HL-60 (cell line): ENCODE results near the gene PUDP.
A peak's percentile ranks its signal among the peaks of the same experiment; 100 is the strongest.

ENCODE experiments used
- DNase-seq, 2 experiments: peaks; one replicate each; pipeline ENCODE4 v3.0.0-alpha.2; 2010 to 2020; ENCODE audit warnings: low read depth in 1 of 2, low spot score in 1 of 2
- H3K27ac ChIP-seq: fragments of 250-450 bp; sonication (Bioruptor Pico); replicated peaks from 2 replicates; pipeline ENCODE4 v1.5.1; 2020; ENCODE audit warnings: mild to moderate bottlenecking, moderate library complexity
- H3K27me3 ChIP-seq: fragments of 250-450 bp; sonication (Bioruptor Pico); 2 replicates; pipeline ENCODE4 v1.5.1; 2021; ENCODE audit warnings: mild to moderate bottlenecking, moderate library complexity; ENCODE audit not compliant: insufficient read depth, poor library complexity, severe bottlenecking
- H3K4me3 ChIP-seq: replicated peaks from 2 replicates; pipeline ENCODE4 v1.5.1; 2011; ENCODE audit warnings: mild to moderate bottlenecking, control low read depth, low read length; ENCODE audit not compliant: insufficient read depth
- GABPA ChIP-seq: IDR thresholded peaks from 2 replicates; pipeline ENCODE4 v1.6.1; 2012; ENCODE audit warnings: low read depth
- POLR2AphosphoS5 ChIP-seq: IDR thresholded peaks from 2 replicates; pipeline ENCODE4 v1.6.1; 2012; ENCODE audit warnings: low read depth
- SPI1 ChIP-seq: IDR thresholded peaks from 2 replicates; pipeline ENCODE4 v1.6.1; 2012; ENCODE audit warnings: low read depth, mild to moderate bottlenecking, borderline replicate concordance
- TF ChIP-seq, protein P1 (sequence below): IDR thresholded peaks from one replicate; pipeline ENCODE4 v1.5.1; 2011; ENCODE audit warnings: low read length, control low read depth, inconsistent platforms; ENCODE audit not compliant: insufficient read depth
- TF ChIP-seq, protein P2 (sequence below): IDR thresholded peaks from 2 replicates; pipeline ENCODE4 v1.6.1; 2012; ENCODE audit warnings: low read depth; ENCODE audit not compliant: insufficient replicate concordance

Gene PUDP

DNA sequence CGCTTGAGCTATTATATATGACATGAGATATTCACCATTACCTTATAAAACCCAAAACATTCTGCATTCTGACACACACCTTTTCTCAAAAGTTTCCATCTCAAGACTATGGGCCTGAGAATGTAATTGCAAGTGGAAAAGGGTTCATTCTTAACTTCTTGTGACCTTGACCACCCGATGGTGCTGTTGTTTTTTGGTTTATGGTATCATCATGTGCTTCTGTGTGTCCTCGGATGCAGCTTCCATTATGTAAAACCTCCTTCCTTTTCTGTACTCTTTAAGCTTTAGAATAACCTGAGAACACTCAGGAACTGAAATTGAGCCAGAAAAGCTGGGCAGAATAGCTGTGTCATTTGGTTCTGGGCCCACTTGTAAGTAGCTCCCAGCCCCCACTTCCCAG lies 16.2 kb upstream of the PUDP start:
- TF ChIP-seq, protein P1, sequence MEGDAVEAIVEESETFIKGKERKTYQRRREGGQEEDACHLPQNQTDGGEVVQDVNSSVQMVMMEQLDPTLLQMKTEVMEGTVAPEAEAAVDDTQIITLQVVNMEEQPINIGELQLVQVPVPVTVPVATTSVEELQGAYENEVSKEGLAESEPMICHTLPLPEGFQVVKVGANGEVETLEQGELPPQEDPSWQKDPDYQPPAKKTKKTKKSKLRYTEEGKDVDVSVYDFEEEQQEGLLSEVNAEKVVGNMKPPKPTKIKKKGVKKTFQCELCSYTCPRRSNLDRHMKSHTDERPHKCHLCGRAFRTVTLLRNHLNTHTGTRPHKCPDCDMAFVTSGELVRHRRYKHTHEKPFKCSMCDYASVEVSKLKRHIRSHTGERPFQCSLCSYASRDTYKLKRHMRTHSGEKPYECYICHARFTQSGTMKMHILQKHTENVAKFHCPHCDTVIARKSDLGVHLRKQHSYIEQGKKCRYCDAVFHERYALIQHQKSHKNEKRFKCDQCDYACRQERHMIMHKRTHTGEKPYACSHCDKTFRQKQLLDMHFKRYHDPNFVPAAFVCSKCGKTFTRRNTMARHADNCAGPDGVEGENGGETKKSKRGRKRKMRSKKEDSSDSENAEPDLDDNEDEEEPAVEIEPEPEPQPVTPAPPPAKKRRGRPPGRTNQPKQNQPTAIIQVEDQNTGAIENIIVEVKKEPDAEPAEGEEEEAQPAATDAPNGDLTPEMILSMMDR = no peak
- no peak for TF ChIP-seq SPI1
- TF ChIP-seq POLR2AphosphoS5 = no peak
- TF ChIP-seq GABPA = no peak
- TF ChIP-seq, protein P2, sequence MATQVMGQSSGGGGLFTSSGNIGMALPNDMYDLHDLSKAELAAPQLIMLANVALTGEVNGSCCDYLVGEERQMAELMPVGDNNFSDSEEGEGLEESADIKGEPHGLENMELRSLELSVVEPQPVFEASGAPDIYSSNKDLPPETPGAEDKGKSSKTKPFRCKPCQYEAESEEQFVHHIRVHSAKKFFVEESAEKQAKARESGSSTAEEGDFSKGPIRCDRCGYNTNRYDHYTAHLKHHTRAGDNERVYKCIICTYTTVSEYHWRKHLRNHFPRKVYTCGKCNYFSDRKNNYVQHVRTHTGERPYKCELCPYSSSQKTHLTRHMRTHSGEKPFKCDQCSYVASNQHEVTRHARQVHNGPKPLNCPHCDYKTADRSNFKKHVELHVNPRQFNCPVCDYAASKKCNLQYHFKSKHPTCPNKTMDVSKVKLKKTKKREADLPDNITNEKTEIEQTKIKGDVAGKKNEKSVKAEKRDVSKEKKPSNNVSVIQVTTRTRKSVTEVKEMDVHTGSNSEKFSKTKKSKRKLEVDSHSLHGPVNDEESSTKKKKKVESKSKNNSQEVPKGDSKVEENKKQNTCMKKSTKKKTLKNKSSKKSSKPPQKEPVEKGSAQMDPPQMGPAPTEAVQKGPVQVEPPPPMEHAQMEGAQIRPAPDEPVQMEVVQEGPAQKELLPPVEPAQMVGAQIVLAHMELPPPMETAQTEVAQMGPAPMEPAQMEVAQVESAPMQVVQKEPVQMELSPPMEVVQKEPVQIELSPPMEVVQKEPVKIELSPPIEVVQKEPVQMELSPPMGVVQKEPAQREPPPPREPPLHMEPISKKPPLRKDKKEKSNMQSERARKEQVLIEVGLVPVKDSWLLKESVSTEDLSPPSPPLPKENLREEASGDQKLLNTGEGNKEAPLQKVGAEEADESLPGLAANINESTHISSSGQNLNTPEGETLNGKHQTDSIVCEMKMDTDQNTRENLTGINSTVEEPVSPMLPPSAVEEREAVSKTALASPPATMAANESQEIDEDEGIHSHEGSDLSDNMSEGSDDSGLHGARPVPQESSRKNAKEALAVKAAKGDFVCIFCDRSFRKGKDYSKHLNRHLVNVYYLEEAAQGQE = no peak
- Histone ChIP-seq H3K27me3 (no peaks in the 10 kb centered on the region), H3K4me3 (no peak overlapping the region), H3K27ac (no peak overlapping the region)
- no peak for DNase-seq

DNA sequence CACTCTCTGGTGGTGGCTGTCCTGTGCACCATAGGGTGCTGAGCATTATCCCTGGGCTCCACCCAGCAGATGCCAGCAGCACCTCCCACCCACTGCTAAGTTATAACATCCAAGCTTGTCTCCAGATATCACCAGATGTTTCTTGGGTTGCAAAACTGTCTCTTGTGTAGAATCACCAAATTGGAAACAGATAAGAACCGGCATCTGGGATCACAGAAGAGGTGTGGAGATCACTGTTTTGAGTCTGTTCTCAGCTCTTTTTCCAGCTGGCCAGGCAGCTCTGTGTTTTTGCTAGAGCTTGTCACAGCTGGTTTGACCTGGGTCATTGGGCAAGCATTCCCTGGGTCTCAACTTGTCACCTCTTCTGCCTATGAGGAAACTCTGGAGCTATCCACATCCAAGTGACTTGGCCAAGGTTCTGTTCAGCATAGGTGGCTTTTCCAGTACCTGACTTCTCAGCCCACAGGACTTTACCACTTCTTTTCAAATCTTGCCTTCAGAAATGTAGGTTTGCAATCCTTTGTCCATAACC lies 15.3 kb upstream of the PUDP start:
- TF ChIP-seq, protein P2 = no peak
- TF ChIP-seq, protein P1 = no peak
- TF ChIP-seq SPI1 = no peak
- TF ChIP-seq GABPA = no peak
- DNase-seq = no peak
- no peaks in the 10 kb centered on the region for H3K27me3 ChIP-seq
- no peak overlapping the region for H3K4me3 ChIP-seq
- no peak overlapping the region for H3K27ac ChIP-seq

DNA sequence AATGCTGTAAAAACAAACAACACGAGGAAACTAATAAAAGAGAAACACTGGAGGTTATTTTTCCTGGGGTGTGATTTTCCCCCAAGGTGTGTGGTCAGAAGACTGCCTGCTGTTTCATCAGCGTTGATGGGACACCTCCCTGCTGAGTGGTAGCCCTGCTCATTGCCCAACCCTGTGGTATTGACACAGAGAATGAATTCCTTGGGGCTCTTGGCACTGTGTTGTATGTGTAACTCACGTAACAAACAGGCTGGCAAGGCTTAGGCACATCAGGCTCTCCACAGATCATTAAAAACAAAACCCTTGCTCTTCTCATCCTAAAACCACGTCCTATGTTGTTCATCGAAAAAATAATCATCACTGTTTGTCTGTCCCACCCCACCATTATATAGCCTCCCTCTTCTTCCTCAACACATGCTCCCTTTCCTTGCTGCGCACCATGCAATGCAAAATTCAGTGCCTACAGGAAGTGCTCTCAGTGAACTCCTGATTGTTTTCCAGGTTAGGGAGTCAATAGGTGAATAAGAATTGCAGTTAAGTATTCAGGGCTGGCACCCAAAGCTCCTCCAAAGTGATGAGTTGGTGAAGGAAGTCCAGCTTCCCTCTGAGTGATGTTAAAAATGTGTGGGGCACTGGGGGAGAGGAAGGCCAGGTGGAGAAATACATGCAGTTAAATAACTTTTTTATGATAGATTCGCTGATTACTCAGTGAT lies 11.4 kb upstream of the PUDP start:
- Histone ChIP-seq H3K27ac (no peak overlapping the region), H3K27me3 (no peaks in the 10 kb centered on the region), H3K4me3 (no peak overlapping the region)
- TF ChIP-seq GABPA (no peak), POLR2AphosphoS5 (no peak), SPI1 (no peak)
- TF ChIP-seq, protein P2 = no peak
- TF ChIP-seq, protein P1 = no peak
- DNase-seq = peak in 1 of 2 experiments; percentile 70
